Left lung (tissue), 14 donors: Measurements from ENCODE around the gene PRAF2. TPM values are rescaled to one million over a fixed set of nuclear protein-coding genes. Genes with fewer than 3 reads are reported as not detected.

Experiments used
- ATAC-seq: fragments of 200-7000 bp; cut with Tn5 transposase; one replicate; pipeline ENCODE4 v1.9.1; 2020; ENCODE audit warnings: moderate library complexity
- DNase-seq, 4 donors: peaks; one replicate each; pipeline ENCODE4 v3.0.0-alpha.2; 2013 to 2020
- H3K27ac ChIP-seq, 2 donors: fragments of 200-600 bp; sonication (generic) in 1 of 2; one replicate each; pipeline versions ENCODE4 v1.5.0 to v1.8.0; 2020 to 2021
- H3K27me3 ChIP-seq, 2 donors: fragments of 200-600 bp; sonication (generic) in 1 of 2; one replicate each; pipeline versions ENCODE4 v1.5.0 to v1.8.0; 2020 to 2021
- H3K36me3 ChIP-seq, 2 donors: fragments of 200-600 bp; sonication (generic) in 1 of 2; one replicate each; pipeline versions ENCODE4 v1.5.0 to v1.8.0; 2020 to 2021
- H3K4me1 ChIP-seq, 2 donors: fragments of 200-600 bp; one replicate each; pipeline ENCODE4 v1.8.0; 2021
- H3K4me3 ChIP-seq, 2 donors: fragments of 200-600 bp; sonication (generic) in 1 of 2; one replicate each; pipeline versions ENCODE4 v1.5.0 to v1.8.0; 2020 to 2021; ENCODE audit warnings: mild to moderate bottlenecking in 1 of 2
- H3K9me3 ChIP-seq, 2 donors: fragments of 200-600 bp; sonication (generic) in 1 of 2; one replicate each; pipeline versions ENCODE4 v1.5.0 to v1.8.0; 2020 to 2021
- CTCF ChIP-seq, 2 donors: fragments of 200-600 bp; sonication (generic) in 1 of 2; IDR thresholded peaks; one replicate each; pipeline versions ENCODE4 v1.5.0 to v1.8.0; 2021; ENCODE audit warnings: antibody characterized with exemption in 2 of 2
- intact Hi-C, 2 donors: fragments of 100-400 bp; cut with DNase I; formaldehyde crosslinking; loops; one replicate each; pipeline versions ENCODE4 v1.11.2 to v1.14.2; 2022
- long read RNA-seq, 12 donors: library from polyadenylated mRNA in 2 of 12; unstranded in 2 of 12; transcript quantifications; one replicate each; pipeline ENCODE4 v2.0.0 and lab custom pipeline, GENCODE V29; 2019 to 2026
- polyA plus RNA-seq, 6 donors: library from polyadenylated mRNA; unstranded; fragments of 120-200 nt; gene quantifications; one replicate each; pipeline ENCODE4 v1.2.1, GENCODE V29; 2013; ENCODE audit not compliant: insufficient read length in 6 of 6
- total RNA-seq, 2 donors: library from RNA; stranded (reverse); fragmentation: NEBNext Ultra II Directional; extraction: Animal tissue kit (Norgen Biotek cat#: 25700); gene quantifications; one replicate each; pipeline ENCODE4 v1.2.1, GENCODE V29; 2021
- donor health status: DM: no; HTN: yes; CAD: no.
- donor health status: DM: no; HTN: no; CAD: no.

Gene PRAF2, protein sequence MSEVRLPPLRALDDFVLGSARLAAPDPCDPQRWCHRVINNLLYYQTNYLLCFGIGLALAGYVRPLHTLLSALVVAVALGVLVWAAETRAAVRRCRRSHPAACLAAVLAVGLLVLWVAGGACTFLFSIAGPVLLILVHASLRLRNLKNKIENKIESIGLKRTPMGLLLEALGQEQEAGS
- total RNA-seq (10 to 100 TPM; 37.3 to 40.0 TPM), polyA plus RNA-seq (10 to 100 TPM; 26.6 to 38.0 (median 33.3) TPM)
- long read RNA-seq, donor 1, transcript PRAF2-202 (3 exons, 1,334 nt), result major isoform, 30 of 31 reads
- long read RNA-seq, donor 1, partial matches to known transcripts, result 0 of 31 reads
- long read RNA-seq, donor 1, other reads (novel, unspliced or antisense), result 0 of 31 reads
- long read RNA-seq, donor 2, transcript PRAF2-202 (3 exons, 1,334 nt), result major isoform, 19 of 22 reads
- long read RNA-seq, donor 2, partial matches to known transcripts, result 0 of 22 reads
- long read RNA-seq, donor 2, other reads (novel, unspliced or antisense), result 0 of 22 reads
- long read RNA-seq, donor 3, transcript PRAF2-202 (3 exons, 1,334 nt), result major isoform, 10 of 10 reads
- long read RNA-seq, donor 3, partial matches to known transcripts, result 0 of 10 reads
- long read RNA-seq, donor 3, other reads (novel, unspliced or antisense), result 0 of 10 reads
- long read RNA-seq, donor 4, transcript PRAF2-202 (3 exons, 1,334 nt), result major isoform, 28 of 32 reads
- long read RNA-seq, donor 4, partial matches to known transcripts, result 0 of 32 reads
- long read RNA-seq, donor 4, other reads (novel, unspliced or antisense), result 3 of 32 reads
- long read RNA-seq, donor 5, transcript PRAF2-202 (3 exons, 1,334 nt), result major isoform, 18 of 19 reads
- long read RNA-seq, donor 5, partial matches to known transcripts, result 0 of 19 reads
- long read RNA-seq, donor 5, other reads (novel, unspliced or antisense), result 0 of 19 reads
- long read RNA-seq, donor 6, transcript PRAF2-202 (3 exons, 1,334 nt), result major isoform, 13 of 16 reads
- long read RNA-seq, donor 6, partial matches to known transcripts, result 0 of 16 reads
- long read RNA-seq, donor 6, other reads (novel, unspliced or antisense), result 0 of 16 reads
- long read RNA-seq, donor 7, partial matches to known transcripts, result 0 of 4 reads
- long read RNA-seq, donor 7, other reads (novel, unspliced or antisense), result 0 of 4 reads
- long read RNA-seq, donor 8, transcript PRAF2-202 (3 exons, 1,334 nt), result major isoform, 11 of 12 reads
- long read RNA-seq, donor 8, partial matches to known transcripts, result 0 of 12 reads
- long read RNA-seq, donor 8, other reads (novel, unspliced or antisense), result 0 of 12 reads
- long read RNA-seq, donor 9, result 0 reads
- long read RNA-seq, donor 10, transcript PRAF2-202 (3 exons, 1,334 nt), result major isoform, 31 of 34 reads
- long read RNA-seq, donor 10, partial matches to known transcripts, result 0 of 34 reads
- long read RNA-seq, donor 10, other reads (novel, unspliced or antisense), result 1 of 34 reads
- long read RNA-seq, donor 11, transcript PRAF2-202 (3 exons, 1,334 nt), result major isoform, 79 of 116 reads
- long read RNA-seq, donor 11, partial matches to known transcripts, result 34 of 116 reads
- long read RNA-seq, donor 11, other reads (novel, unspliced or antisense), result 0 of 116 reads
- long read RNA-seq, donor 12, transcript PRAF2-202 (3 exons, 1,334 nt), result major isoform, 12 of 12 reads
- long read RNA-seq, donor 12, partial matches to known transcripts, result 0 of 12 reads
- long read RNA-seq, donor 12, other reads (novel, unspliced or antisense), result 0 of 12 reads

GRCh38 chrX:49073601-49074575, at the start of gene PRAF2:
TSS of gene PRAF2 (minus strand) at chrX:49074002. CDS start at chrX:49073987, 15 bp downstream.
- H3K27ac ChIP-seq, result peak within 1 kb of the TSS; percentile 53 to 78
- DNase-seq (peak; percentile 83 to 96 (median 94)), ATAC-seq (peak; percentile 89)
- intact Hi-C loops, result no loop called here
- H3K4me3 ChIP-seq, result peak within 1 kb of the TSS; percentile 35 to 58
- no peaks in the 10 kb centered on the region for H3K9me3 ChIP-seq
- TF ChIP-seq CTCF (IDR thresholded peaks at IDR 0.05), result no peak
- H3K36me3 ChIP-seq, result peaks cover 0 to 27% of the 10 kb centered on the region in 2 donors
- H3K27me3 ChIP-seq, result no peaks in the 10 kb centered on the region
- H3K4me1 ChIP-seq, result peaks cover 0 to 8% of the 10 kb centered on the region in 2 donors

GRCh38 chrX:49122499-49122898, 48.7 kb upstream of the PRAF2 start:
- peaks cover 0 to 8% of the 10 kb centered on the region in 2 donors for H3K4me1 ChIP-seq
- H3K9me3 ChIP-seq, result no peaks in the 10 kb centered on the region
- no peak for ATAC-seq
- H3K4me3 ChIP-seq, result peak overlapping the region; percentile 61 to 65
- no peaks in the 10 kb centered on the region for H3K27me3 ChIP-seq
- intact Hi-C loops, result no loop called here
- peaks cover 0 to 12% of the 10 kb centered on the region in 2 donors for H3K36me3 ChIP-seq
- no peak for TF ChIP-seq CTCF (IDR thresholded peaks at IDR 0.05)
- H3K27ac ChIP-seq, result no peak overlapping the region
- no peak for DNase-seq

- intact Hi-C loops, result no loop called here
- peaks cover 0 to 35% of the 10 kb centered on the region in 2 donors for H3K36me3 ChIP-seq
- no peak for TF ChIP-seq CTCF (IDR thresholded peaks at IDR 0.05)
- H3K27ac ChIP-seq, result no peak overlapping the region
- no peaks in the 10 kb centered on the region for H3K27me3 ChIP-seq
- ATAC-seq (no peak), DNase-seq (no peak)
- H3K9me3 ChIP-seq, result no peaks in the 10 kb centered on the region
- H3K4me1 ChIP-seq, result peaks cover 0 to 8% of the 10 kb centered on the region in 2 donors
- no peak overlapping the region for H3K4me3 ChIP-seq
Observed at GRCh38 chrX:49120091-49120490, 46.3 kb upstream of the PRAF2 start.

- ATAC-seq, result no peak
- Histone ChIP-seq H3K4me1 (peaks cover 0 to 4% of the 10 kb centered on the region in 2 donors), H3K36me3 (peaks cover 0 to 59% of the 10 kb centered on the region in 2 donors), H3K27me3 (no peaks in the 10 kb centered on the region), H3K27ac (no peak overlapping the region), H3K4me3 (no peak overlapping the region), H3K9me3 (no peaks in the 10 kb centered on the region)
- intact Hi-C loops, result no loop called here
- DNase-seq, result no peak
- TF ChIP-seq CTCF (IDR thresholded peaks at IDR 0.05), result no peak
Observed at GRCh38 chrX:49117581-49117980, 43.8 kb upstream of the PRAF2 start.
